ENCODE results near the gene SHISA6.

The SHISA6 gene

DNA sequence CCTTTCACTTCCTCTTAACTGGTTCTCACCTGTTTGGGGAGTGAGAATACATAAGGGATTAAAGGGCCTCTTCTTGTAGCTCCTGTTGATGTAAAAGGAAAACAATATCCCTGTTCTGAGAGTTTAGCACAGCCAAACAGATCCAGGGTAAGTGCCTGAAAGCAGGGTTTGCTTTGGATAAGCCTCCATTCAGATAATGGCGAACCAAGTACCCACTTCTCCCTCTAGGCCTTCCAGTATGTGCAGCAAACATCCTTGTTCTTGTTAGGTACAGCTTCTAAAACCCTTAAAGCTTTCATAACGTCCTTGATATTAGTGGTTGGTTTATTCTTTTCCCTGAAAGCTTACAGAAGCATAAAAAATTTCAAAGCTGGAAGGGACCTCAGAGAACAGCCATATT, 226.6 kb downstream of the SHISA6 start:
- DNase-seq = no peak

- no peak for DNase-seq
Observed at GRCh38 chr17:11485336-11486100, 244.5 kb downstream of the SHISA6 start.

- DNase-seq = no peak
Observed at GRCh38 chr17:11486101-11486867, 245.3 kb downstream of the SHISA6 start.

GRCh38 chr17:11486868-11487310, 245.9 kb downstream of the SHISA6 start:
- DNase-seq = no peak

DNA sequence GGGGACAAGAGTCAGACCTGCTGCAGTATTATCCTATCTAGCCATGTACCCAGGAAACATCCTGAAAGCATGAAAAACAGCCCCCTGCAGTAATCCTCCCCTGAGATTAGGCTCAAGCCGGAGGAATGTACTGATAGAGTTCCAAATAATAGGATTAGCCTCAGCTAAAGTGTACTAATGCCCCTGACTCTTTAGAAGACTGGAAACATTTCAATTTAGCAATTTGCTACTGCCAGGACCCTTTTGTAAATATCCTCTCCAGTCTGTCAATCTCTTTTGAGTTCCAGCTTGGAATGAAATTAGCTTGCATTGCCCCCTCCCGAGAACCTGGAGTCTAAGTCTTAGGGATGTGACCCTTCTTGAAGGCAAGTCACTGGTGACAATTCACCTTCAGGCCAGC, 246.5 kb downstream of the SHISA6 start:
- no peak for DNase-seq

DNA sequence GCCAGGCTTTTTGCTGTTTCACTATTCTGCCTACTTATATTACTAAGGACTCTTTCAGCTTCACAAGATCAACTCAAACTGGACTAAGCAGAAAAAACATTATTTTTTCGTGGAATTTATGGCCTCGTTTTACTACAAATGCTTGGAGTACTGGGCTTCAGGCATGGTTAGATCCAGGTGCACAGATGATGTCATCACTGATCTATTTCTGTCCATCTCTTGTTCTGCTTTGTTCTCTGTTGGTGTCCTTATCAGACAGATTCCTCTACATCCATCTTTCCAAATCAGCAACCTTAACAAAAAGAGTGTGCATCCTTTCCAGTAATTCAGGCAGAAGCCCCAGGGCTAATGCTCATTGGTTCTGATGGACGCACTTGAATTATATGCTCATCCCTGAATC, 247.4 kb downstream of the SHISA6 start:
- DNase-seq = no peak

DNA sequence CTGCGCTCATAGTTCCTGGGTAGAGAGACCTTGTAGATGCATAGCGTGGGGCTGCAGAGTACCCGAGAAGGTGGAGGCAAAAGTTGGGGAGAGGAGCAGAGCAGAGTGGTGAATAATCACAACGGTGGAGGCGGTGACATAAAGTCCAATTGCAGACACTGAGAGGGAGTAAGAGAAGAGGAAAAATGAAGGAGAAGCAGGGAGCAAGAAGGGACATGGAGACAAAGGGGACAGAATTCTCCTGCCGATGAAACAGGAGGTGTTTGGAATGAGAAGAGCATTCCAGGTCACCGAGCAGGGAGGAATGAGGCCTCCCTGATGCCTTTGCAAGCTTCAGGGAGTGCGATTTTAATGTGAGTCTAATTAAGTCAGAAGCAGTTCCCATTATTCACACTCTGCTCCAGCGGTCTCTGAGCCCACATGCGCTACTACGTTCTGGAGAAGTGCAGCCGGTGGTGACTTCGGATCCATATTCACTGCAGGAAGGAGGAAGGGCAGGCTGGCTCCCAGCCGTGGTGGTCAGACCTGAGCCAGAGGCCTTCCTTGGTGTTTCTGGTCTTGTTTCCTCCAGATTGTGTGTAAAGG, 249.2 kb downstream of the SHISA6 start:
- DNase-seq = no peak

DNA sequence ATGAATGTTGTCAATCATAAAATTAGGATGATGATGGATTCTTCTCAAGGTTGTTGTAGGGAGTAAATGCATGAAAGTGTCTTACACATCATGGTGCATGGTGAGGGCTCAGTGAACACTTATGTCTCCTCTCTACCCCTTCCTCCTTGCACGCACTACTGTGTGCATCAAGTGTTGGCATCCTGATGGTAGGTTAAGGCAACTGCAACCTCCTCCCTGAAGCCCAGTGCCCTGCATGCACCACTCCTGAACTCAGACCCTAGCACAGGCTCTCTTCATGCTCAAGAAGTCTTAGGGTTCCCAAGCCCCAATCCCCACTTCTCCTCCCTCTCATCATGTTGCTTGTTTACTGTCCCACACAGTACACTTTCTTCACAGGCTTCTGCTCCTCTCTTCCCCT, 251.5 kb downstream of the SHISA6 start:
- DNase-seq = no peak

DNA sequence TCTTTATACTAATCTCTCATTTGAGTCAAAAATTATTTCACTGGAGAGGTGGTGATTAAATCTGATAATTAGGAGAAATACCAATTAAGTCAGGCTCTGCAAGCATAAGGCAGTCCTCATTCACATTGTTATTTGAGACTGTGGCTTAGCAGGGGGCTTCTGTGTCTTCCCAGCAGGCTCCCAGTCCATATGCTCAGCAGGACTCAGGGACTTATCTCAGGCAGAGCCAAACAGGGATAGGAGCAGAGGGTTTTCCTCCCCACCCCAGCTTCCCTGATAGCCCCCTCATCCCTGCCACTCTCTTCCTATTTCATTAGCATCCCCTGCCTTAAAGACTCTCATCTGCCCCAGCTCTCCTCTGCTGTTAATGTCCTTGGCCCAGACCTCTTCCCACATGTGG, 252.9 kb downstream of the SHISA6 start:
- no peak for DNase-seq

DNA sequence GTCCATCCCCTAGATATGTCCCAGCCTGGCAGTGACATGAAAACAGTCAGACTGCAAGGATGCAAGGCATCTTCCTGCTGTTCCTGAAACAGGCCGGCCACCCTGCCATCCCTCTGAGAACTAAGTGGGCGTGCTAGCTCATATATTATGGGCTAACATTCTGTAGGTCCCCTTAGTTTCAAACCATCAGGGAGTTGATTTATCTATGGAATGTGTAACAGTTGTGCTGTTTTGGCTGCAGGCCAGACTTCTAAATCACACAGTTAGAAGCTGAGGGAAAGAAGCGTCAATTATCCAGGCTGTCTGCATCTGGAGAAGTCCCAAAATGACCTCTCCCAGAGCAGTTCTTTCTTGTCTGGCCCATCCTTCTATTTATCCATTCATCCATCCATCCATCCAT, 254.6 kb downstream of the SHISA6 start:
- no peak for DNase-seq

- no peak for DNase-seq
Observed at GRCh38 chr17:11499881-11500280, 258.9 kb downstream of the SHISA6 start.

GRCh38 chr17:11503308-11504035, 262.5 kb downstream of the SHISA6 start:
- DNase-seq = no peak

DNA sequence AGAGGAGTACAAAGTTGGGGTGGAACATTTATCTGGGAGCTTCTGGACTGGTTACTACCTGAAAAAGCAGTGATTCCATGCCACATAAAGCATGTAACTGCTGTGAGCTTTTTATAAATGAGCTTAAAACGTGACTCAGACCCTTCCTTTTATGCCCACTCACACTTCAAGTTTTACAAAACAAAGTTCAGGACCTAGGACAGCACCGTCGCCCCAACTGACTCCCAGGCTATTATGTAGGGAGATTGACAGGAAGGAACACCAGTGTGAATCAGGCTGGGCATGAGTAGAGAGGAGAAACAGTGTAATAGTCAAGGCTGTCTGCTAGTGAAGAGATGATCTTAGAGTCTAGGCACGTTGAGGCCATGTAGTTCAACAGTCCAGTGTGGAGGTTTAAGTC, 265.6 kb downstream of the SHISA6 start:
- no peak for DNase-seq

DNA sequence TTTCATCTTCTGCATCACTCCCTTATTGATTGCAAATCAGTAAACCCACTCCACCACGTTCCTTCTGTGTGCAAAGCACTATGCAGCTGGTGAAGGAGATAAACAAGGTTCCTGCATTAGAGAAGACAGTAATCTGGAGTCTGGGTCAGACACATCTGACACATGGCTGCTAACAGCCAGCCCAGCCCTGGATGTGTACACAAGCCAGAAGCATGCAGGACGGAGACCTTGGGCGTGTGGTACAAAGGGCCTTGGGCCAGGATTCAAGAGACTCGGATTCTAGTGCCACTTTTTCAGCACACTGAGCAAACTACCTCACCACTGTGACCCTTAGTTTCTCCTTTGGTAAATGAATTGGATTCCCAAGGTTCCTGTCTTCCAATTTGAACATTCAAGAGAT, 270.7 kb downstream of the SHISA6 start:
- DNase-seq = no peak

GRCh38 chr17:11514565-11514964, 273.6 kb downstream of the SHISA6 start:
- no peak for DNase-seq

GRCh38 chr17:11514981-11515680, 274.1 kb downstream of the SHISA6 start:
- DNase-seq = no peak

GRCh38 chr17:11515901-11516300, 274.9 kb downstream of the SHISA6 start:
- DNase-seq = no peak

GRCh38 chr17:11535231-11535630, 294.2 kb downstream of the SHISA6 start:
- no peak for DNase-seq

DNA sequence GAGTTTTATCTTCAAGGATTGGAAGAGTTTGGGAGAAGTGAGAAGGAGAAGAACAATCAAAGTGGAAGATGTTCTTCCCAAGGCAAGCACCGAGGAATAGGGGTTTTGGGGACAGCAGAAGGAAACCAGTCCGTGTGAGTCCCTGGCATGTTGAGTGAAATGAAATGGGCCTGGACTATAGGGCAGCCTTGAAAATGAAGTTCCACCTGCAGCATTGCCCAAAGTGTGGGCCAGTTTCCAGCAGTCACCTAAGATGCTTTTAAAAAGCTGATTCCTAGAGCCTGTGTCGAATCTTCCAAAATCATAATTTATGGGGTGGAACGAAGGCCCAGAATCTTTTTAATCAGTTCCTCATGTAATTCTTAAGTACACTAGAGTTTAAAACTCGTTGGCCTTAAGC, 297.4 kb downstream of the SHISA6 start:
- DNase-seq = no peak

DNA sequence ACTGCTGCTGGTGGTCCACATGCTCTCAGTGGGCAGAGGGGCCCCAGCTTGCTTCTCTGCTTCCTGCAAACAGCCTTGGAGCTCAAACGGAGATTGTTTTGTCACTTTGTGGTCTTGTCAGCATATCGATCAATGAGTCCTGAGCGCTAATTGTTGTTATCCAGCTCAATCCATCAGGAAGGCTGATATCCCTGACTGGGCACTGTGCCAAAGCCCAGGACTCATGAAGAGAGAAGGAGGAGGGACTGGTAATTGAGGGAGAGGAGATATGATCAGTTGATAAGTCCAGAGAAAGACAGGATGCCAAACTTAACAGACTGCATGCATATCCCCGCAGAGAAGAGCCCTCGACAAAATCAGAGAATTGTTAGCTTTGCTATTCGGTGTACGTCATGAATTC, 298.6 kb downstream of the SHISA6 start:
- DNase-seq = no peak

GRCh38 chr17:11545002-11545401, 304.0 kb downstream of the SHISA6 start:
- DNase-seq = no peak

- no peak for DNase-seq
Observed at GRCh38 chr17:11545696-11546095, 304.7 kb downstream of the SHISA6 start.

GRCh38 chr17:11547853-11548252, 306.8 kb downstream of the SHISA6 start:
- DNase-seq = no peak

Data from CD4-positive, alpha-beta T cell treated with Interleukin-17A for 1 hour (primary cell).